Measurements from ENCODE around the gene ONECUT3. TPM values are rescaled to one million over a fixed set of nuclear protein-coding genes. Genes with fewer than 3 reads are reported as not detected.
A peak's percentile ranks its signal among the peaks of the same experiment; 100 is the strongest.

ONECUT3 gene
- total RNA-seq, 1 experiment from 2014 or later, result not detected

GRCh38 chr19:1754636-1755466 is 1.5 kb downstream of the ONECUT3 start:
- Histone ChIP-seq H3K4me3 (peak overlapping the region; percentile 47; the same call in 1 of the 2 replicates), H3K79me2 (ENCODE audit: low read depth) (no peaks in the 10 kb centered on the region), H3F3A (ENCODE audit: insufficient read depth, low read depth) (no peaks in the 10 kb centered on the region), H3K9me3 (ENCODE audit: insufficient read depth, low read depth) (no peaks in the 10 kb centered on the region), H3K4me1 (replicated peaks; ENCODE audit: insufficient read depth) (no peaks in the 10 kb centered on the region; the same call in 1 of the 2 replicates), H3K36me3 (ENCODE audit: low read depth) (no peaks in the 10 kb centered on the region), H2AFZ (no peak overlapping the region), H3K4me2 (peak overlapping the region; percentile 66), H3K9me2 (ENCODE audit: insufficient read depth) (no peaks in the 10 kb centered on the region), H4K20me1 (ENCODE audit: insufficient read depth) (no peaks in the 10 kb centered on the region), H3K27me3 (ENCODE audit: insufficient read depth, low read depth) (peaks cover 3% of the 10 kb centered on the region; the same call in 1 of the 2 replicates), H3K27ac (no peak overlapping the region)
- BruUV-seq (replicated peaks), result no TSS peak
- no peak for TF ChIP-seq CTCF (conservative IDR thresholded peaks at IDR 0.05)
- TF ChIP-seq EZH2 (IDR thresholded peaks at IDR 0.05; ENCODE audit: low read depth), result peak; percentile 73; the same call in 1 of the 2 replicates
- POLR2A ChIA-PET (ENCODE audit: unreplicated experiment), result no interaction called here
- intact Hi-C loops (cut with micrococcal nuclease; ENCODE audit: unreplicated experiment), result no loop called here
- CTCF ChIA-PET, result no interaction called here
- DNase-seq, result no peak

GRCh38 chr19:1755467-1756171 is 2.3 kb downstream of the ONECUT3 start:
- H4K20me1 ChIP-seq (ENCODE audit: insufficient read depth), result no peaks in the 10 kb centered on the region
- H3K4me2 ChIP-seq, result peak overlapping the region; percentile 66
- BruUV-seq (replicated peaks), result no TSS peak
- H3K9me3 ChIP-seq (ENCODE audit: insufficient read depth, low read depth), result no peaks in the 10 kb centered on the region
- H3F3A ChIP-seq (ENCODE audit: insufficient read depth, low read depth), result no peaks in the 10 kb centered on the region
- TF ChIP-seq EZH2 (IDR thresholded peaks at IDR 0.05; ENCODE audit: low read depth), result no peak
- no peak for TF ChIP-seq CTCF (conservative IDR thresholded peaks at IDR 0.05)
- peaks cover 3% of the 10 kb centered on the region; the same call in 1 of the 2 replicates for H3K27me3 ChIP-seq (ENCODE audit: insufficient read depth, low read depth)
- no peaks in the 10 kb centered on the region for H3K79me2 ChIP-seq (ENCODE audit: low read depth)
- no peak for DNase-seq
- no peak overlapping the region for H3K27ac ChIP-seq
- H3K4me1 ChIP-seq (replicated peaks; ENCODE audit: insufficient read depth), result no peaks in the 10 kb centered on the region; the same call in 1 of the 2 replicates
- ChIA-PET CTCF (no interaction called here), POLR2A (ENCODE audit: unreplicated experiment) (no interaction called here)
- H3K36me3 ChIP-seq (ENCODE audit: low read depth), result no peaks in the 10 kb centered on the region
- H3K9me2 ChIP-seq (ENCODE audit: insufficient read depth), result no peaks in the 10 kb centered on the region
- H3K4me3 ChIP-seq, result peak overlapping the region; percentile 47; the same call in 1 of the 2 replicates
- intact Hi-C loops (cut with micrococcal nuclease; ENCODE audit: unreplicated experiment), result no loop called here
- H2AFZ ChIP-seq, result no peak overlapping the region

GRCh38 chr19:1756264-1756663 is 3.0 kb downstream of the ONECUT3 start:
- Histone ChIP-seq H3K27me3 (ENCODE audit: insufficient read depth, low read depth) (peaks cover 3% of the 10 kb centered on the region; the same call in 1 of the 2 replicates), H4K20me1 (ENCODE audit: insufficient read depth) (no peaks in the 10 kb centered on the region), H3K79me2 (ENCODE audit: low read depth) (no peaks in the 10 kb centered on the region), H2AFZ (no peak overlapping the region), H3K4me3 (no peak overlapping the region), H3K4me2 (peak overlapping the region; percentile 66; the same call in 1 of the 2 replicates), H3K36me3 (ENCODE audit: low read depth) (no peaks in the 10 kb centered on the region), H3K9me2 (ENCODE audit: insufficient read depth) (no peaks in the 10 kb centered on the region), H3K9me3 (ENCODE audit: insufficient read depth, low read depth) (no peaks in the 10 kb centered on the region), H3F3A (ENCODE audit: insufficient read depth, low read depth) (no peaks in the 10 kb centered on the region), H3K27ac (no peak overlapping the region), H3K4me1 (replicated peaks; ENCODE audit: insufficient read depth) (no peaks in the 10 kb centered on the region)
- intact Hi-C loops (cut with micrococcal nuclease; ENCODE audit: unreplicated experiment), result no loop called here
- DNase-seq, result no peak
- no TSS peak for BruUV-seq (replicated peaks)
- CTCF ChIA-PET, result no interaction called here
- no peak for TF ChIP-seq CTCF (conservative IDR thresholded peaks at IDR 0.05)
- no peak for TF ChIP-seq EZH2 (IDR thresholded peaks at IDR 0.05; ENCODE audit: low read depth)
- POLR2A ChIA-PET (ENCODE audit: unreplicated experiment), result no interaction called here

Measured in PC-9 (cell line).